GM21447 (cell line): ENCODE results near the gene ADIG.

Source experiments
- ATAC-seq: cut with Tn5 transposase; IDR thresholded peaks from one replicate; pipeline ENCODE4 v1.9.1; 2021; ENCODE audit not compliant: unreplicated experiment

ADIG gene

DNA sequence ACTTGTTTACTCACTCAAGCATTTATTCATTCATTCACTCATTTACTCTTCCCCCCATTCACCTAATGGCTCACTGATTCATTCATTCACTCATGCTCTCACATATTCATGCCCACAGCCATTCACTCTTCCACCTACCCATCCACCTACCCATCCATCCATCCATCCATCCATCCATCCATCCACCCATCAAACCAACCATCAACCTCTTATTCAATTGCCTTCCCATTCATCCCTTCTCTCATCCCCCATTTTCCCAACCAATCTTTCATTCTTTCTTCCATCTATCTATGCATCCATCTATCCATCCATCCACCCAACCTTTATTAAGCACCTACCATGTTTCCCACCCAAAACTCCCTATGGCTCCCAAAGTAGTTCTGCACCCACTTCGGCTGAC is 19.1 kb downstream of the ADIG start:
- ATAC-seq, result no peak

DNA sequence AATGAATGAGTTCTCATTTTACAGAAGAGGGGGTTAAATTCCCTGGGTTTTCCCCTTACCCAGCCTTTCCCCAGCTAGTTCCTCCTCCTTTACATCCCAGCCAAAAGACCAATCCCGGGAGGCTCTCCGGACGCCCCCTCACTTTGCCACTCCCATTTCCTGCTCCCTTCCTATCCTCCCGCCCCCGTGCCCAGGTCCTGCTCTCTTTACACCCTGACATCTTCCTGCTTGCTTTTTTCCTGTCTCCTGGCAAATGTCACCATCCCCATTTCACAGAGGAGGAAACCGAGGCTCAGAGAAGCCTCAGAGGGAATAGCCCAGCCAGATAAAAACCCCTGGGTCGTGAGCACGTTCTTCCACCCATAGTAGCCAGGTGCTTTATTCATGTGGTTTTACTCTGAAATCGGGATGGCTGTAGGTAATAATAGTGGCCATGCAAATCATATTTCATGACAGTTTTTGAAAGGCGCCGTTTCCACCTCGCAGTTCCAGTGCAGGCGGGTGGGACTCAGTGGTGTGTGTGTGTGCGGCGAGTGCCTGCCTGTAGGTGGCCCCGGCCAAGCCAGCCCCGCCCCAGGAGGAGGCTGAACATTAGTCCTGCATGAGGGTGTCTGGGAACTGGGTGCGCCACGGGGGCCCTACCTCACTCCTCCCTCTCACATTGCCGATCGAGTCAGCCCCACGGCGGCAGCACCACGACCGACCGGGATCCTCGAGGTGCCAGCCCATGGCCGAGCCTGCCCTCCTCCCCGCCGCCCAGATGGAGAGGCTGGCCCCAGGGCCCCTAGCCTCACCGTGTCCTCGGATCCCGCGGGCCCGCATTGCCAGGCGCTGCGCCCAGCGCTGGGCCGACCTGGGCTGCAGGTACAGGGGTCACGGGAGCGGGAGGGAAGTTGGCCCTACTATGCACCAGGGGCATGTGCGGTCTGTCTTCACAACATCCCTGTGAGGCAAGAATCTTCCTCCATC is 20.5 kb downstream of the ADIG start, which contains the start of gene ARHGAP40:
Gene ARHGAP40 (plus strand): TSS at position 594 of the 969 bp plus-strand sequence.
- peak; percentile 66 for ATAC-seq

DNA sequence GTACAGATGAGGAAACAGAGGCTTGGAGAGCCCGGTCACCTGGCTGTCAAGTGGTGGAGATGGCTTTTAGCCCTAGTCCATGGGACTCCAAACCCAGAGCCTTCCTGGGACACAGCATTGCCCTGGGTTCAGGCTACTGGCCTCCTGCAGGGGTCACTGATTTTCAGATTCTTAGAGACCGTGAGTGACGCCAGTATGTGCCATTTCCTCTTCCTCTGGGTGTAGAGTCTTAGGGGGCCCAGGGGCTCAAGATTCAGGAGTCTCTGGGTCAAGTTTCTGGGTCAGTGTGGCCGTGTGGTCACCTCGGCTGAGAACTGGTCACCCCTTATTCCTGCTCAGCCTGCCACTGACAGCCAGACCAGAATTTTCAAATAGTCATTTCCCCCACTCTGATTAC is 21.2 kb downstream of the ADIG start:
- ATAC-seq, result no peak

DNA sequence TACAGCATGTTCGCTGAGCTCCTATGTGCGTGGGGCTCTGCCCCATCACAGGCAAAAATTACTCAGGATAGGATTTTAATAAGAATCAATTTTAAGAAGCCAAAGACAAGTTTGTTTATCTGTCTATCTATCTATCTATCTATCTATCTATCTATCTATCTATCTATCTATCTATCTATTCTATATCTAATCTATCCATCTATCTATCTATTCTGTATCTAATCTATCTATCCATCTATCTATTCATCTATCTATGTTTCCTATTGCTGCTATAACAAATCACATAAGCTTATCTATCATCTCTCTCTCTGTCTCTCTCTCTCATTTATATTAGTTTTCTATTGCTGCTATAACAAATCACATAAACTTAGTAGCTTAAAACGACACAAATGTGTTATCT is 22.3 kb downstream of the ADIG start:
- ATAC-seq, result no peak

DNA sequence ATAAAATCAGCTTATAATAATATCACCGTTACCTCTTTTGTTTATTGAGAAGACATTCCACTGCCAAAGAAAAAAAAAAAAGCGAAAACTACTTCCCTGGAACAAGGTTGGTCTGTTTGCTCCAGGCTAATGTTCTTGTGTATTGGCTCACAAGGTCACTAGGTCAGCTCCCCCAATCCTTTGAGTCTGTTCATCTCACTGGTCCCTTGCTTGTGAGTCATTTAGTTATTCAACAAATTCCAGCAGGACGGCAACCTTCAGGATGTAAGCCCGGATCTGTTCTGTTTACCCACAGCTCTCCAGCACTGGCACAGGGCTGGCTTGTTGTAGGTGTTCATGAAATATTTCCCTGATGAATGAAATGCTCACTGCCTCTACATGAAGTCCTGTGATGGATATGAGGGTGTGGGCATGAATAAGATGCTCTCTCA is 23.9 kb downstream of the ADIG start:
- ATAC-seq, result no peak

DNA sequence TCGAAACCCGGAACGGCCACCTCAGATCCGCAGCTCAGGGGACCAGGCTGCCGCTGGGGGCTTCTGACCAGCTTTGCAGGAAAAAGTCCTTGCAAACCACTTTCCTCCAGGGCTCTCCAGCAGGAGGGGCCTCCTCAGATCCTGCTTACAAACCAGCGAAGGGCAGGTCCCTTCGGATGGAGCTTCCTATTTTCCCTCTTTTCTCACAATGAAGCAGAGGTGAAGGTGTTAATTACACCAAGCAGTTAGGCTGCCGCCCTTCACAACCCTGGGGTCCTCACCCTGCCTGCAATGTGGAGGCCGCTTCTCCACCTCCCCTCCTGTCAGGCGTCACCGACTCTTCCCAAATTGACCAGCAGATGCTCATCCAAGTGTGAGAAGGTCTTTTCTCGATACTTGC is 26.4 kb downstream of the ADIG start:
- no peak for ATAC-seq

DNA sequence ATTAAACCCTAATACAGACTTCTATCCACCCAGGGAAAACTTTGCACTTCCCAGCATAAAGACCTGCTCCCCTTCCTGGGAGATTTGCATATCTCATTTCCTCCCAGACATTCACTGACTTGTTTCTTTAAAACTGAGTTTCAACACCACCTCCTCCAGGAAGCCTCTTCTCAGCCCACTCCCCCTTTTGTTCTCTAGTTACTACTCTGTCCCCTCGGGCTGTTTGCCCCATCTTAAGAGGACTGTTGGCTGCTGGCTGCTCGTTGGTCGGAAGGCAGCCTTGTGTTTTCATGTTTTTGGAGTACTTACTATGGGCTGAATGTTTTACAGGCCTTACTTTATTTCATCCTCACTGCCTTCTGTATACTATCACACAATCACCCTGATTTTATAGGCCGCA is 27.2 kb downstream of the ADIG start:
- ATAC-seq, result no peak

DNA sequence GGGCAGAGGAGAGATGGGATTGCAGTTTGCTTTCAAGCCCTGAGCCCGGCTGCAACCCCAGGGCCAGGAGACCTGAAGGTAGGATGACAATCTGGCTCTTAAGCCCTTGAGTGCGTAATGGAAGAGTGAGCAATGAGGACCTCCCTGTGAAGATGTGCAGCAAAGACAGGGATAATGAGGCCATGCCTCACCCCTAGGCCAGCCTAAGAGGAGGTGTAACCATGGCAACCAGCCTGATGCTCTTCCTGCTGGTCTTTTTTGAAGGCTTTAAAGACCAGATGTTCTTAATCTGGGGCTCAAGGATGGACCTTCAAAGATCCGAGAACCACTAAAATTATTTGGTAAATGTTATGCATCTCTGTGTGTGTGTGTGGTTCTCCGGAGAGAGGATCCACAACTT is 28.8 kb downstream of the ADIG start:
- no peak for ATAC-seq

DNA sequence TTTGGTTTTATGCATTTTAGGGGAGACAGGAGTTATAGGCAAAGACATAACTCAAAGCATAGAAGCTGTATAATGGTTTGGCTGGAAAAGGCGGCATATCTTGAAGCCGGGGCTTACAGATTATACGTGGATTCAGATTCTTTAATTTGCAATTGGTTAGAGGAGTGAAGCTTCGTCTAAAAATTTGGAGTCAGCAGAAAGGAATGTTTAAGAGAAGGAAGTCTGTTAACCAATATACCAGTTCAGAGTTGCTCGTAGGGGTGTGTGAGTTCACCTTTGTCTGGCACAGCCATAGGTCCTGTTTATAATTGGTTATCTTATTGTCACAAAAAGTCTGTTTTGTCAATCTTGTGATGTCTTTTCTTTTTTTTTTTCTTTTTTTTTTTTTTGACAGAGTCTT is 29.5 kb downstream of the ADIG start:
- ATAC-seq, result no peak

DNA sequence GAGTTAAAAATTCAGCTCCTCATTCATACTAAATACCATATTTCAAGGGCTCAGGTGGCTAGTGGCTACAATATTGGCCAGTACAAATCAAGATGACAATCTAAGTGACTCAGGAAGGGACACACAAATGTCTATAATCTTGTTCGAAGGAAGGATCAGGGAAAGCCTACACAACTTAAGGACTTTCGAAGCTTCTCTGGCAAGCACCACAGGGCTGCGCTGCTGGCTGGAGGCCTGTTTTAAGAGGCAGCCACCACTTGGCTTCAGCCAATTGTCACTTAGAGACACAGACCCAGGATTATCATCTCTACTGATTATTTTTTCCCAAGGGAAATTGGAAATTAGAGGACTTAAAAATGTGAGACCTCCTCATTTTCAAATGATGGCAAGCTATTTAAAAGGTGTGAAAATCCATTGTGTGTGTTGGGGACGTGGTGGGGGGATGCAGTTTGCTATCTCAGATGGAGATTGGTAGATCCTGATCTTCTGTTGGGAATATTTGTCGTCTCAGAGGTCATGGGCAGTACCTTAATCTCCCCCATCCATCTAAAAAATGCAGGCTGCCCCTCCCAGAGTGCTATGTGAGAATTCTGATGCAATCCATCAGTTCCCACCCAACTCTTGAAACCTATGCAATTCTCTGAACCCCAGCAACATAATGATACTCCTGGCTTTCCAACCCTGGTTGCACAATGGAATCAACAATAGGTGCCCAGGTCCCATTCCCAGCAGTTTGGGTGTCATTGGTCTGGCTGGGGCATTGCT is 31.9 kb downstream of the ADIG start:
- ATAC-seq, result no peak

DNA sequence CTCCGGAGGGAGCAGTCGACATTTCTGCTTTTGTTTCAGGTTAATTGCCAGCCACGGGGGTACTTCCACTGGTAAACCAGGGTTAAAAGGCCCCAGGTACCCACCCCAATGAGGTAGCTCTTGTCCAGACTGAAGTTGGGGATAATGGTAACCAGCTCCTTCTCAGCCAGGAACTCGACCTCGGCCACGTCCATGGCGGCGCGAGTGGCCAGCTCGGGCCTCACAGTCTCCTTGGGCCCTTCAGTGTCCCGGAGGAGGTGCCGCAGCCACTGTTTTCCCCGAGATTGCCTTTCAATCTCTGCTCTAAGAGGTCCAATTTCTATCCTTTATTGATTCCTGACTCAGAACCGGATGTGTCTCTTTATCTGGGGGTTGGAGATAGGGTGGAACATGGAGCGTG is 34.3 kb downstream of the ADIG start:
- ATAC-seq, result no peak

DNA sequence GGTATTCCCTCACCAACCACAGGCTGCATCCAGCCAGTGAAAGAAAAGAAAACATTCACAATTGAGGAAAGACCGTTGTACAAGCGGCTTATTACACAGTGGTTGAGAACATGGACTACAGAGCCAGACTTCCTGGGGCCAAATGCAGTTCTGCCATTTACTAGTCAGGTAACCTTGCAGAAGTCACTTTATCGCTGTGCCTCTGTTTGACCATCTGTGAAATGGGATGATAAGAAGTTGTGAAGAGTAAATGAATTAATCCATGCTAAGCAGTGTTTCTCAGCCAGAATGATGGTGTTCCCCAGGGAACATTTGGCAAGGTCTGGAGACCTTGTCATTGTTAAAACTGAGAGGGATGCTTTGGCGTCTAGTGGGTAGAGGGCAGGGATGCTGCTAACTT is 35.5 kb downstream of the ADIG start:
- ATAC-seq, result no peak

DNA sequence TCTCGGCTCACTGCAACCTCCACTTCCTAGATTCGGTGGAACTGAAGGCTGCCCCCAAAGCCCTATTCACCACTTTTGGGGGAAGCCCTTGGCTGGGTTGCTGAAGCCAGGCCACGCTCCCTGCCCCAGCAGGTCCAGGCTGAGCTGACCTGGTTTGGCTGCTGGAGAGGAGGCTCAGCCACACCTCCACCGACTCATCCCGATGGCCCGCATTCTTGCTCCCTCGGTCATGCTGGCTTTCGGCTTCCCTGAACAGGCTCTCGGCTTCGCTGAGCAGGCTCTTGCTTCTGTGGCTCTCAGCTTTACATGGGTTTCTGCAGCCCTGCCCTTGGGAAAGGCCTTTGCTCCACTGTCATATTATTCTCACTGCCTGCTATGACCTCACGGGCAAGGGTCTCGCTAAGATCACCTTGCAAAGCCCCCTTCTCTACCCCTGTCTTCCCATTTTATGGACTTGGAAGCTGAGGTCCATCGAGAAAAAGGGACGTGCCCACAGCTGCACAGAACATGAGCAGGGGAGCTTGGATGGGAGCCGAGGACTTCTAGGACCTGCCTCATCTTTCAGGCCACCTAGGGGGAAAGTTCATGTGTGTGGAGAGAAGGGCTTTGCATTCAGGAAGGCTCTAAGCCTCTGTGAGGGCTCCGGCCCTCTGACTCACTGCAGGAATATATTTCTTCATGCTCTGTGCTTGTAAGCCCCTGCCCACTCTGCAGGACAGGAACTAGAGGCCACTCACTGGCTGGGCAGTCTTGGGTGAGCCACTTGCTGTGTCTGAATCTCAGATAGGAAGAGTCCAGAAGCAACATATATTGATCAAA is 36.2 kb downstream of the ADIG start:
- no peak for ATAC-seq

DNA sequence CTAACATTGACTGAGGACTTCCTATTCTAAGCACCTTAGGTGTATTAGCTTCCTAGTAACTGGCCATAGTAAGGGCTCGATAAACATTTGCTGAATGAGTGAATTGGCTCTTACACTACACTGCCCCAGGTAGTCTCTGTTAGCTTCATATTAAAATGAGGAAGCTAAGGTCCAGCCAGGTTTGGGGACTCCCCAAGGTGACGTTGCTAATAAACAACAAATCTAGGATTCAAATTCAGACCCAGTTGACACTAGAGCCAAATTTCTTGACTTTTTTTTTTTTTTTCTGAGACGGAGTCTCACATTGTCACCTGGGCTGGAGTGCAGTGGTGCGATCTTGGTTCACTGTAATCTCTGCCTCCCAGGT is 36.8 kb downstream of the ADIG start:
- ATAC-seq, result no peak

DNA sequence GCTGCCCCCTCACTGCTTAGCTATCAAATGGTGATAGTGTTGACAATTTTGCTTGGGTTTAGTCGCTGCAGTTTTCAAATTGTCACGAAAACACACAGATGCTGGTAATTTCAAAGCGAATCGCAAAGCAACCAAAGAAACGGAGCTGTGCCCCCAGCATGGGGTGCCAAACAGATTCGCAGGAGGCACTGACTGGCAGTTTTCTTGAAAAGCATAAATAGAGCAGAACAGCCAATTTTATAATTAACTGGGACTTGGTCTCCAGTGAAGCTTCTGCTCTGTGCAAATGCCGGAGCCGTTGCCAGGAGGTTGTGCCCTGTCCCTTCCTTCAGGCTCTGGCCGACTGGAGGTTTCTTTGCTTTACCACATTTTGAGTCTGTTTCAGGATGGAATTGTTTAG is 39.4 kb downstream of the ADIG start:
- no peak for ATAC-seq

DNA sequence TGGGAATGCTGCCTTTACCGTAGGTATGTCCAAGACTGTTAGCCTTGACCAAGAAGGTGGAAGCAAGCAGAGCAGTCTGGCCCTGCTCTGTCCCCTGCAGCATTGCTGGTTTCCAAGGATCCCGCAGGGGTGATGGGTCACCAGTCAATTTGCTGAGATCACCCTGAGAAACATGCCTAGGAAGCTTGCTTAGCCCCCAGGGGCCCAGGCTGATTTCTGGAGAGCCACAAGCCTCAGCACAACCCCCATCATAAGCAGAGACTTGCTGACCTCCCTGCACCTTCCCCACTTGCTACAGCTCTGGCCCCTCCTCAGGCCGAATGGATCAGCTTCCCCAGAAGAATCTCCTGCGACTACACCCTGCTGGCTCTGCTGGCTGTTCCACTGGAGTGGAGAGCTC is 42.1 kb downstream of the ADIG start:
- ATAC-seq, result no peak

DNA sequence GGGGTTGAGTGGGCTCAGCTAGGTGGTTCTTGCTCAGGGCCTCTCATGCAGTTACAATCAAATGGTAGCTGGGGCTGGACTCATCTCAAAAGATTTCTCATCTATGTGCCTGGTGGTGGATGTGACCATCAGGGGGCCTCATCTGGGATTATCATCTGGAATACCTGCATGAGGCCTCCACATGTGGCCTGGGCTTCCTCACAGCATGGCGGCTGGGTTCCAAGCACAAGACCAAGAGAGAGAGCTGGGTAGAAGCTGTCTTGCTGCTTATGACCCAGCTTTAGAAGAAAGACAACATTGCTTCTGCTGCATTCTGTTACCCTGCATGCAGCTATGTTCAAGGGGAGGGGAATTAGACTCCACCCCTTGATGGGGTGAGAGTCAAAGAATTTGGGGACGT is 43.1 kb downstream of the ADIG start:
- no peak for ATAC-seq

DNA sequence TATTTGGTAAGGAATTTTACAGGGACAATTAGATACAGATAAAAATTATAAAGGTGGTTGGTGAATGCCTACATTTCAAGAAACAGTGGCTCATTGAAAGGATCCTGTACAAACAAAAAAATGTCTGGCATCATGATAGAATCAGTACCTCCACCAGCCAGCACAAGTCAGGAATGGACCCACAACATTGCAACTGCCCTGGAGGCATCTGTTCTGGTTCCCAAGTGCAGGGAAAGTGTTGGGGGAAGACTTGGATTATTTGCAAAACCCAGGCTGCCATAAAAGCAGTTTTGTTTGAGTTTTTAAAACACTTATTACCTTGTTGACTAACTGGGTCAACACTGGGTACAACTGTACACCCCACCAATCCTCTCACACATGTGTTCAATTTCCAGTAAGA is 44.9 kb downstream of the ADIG start:
- no peak for ATAC-seq

DNA sequence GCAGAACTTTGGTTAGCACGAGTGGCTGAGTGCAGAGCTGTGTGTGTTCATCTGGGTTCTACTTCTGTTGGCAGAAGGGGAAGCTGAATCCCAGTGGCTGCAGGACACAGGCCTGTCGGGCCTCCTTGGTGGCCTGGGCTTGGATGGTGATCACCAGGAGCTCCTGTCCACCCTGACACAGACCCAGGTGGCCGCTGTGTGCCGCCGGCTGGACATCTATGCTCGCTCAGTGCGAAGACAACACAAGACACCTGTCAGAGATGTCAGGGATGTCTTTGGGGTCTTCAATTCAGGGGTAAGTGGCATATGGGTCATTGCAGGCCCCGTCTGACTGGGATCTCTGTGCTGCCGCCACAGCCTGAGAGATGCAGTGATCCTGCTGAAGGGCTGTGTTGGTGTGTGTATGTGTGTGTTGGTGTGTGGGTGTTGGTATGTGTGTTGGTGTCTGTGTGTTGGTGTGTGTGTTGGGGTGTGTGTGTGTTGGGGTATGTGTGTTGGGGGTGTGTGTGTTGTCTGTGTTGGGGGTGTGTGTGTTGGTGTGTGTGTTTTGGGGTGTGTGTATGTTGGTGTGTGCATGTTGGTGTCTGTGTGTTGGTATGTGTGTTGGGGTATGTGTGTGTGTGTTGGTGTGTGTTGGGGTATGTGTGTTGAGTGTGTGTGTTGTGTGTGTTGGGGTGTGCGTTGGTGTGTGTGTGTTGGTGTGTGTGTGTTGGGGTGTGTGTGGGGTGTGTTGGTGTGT is 46.1 kb downstream of the ADIG start:
- no peak for ATAC-seq

DNA sequence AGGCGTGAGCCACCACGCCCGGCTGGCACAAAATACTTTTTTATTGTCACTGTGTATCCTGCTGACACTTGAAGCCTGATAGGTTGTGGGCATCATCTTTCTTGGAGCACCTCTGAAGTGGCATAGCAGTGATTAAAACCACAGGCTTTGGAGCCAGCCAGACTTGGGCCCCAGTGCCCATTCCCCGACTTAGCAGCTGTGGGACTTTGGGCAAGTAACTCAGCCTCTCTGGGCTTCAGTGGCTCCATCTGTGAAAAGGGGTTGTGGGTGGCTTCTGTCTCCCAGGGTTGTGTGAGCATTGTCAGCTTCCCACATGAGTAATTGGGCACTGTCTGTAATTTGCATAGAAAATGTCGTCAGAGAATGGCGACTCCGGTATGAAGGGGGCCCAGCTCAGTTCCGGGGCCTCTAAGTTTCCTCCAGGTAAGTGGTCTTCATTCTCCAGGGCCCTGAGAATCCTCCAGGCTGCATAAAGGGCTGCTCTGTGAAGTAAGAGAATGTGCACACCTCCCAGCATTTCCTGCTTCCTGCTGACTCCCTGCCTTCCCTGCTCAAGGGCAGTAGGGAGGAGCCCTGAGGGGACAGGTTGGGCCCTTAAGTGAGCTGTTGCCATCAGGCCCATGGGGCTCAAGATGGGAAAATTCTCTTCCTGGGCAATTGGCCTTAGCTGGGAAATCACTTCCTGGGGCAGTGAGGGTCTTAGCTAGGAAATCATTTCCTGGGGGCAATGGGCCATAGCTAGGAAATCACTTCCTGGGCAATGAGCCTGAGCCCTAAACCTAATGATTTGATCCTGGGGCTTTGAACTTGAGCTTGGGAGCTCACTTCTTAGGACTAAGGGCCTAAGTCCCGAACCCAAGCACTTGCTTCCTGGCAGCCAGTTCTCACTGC is 47.8 kb downstream of the ADIG start:
- ATAC-seq, result no peak
